ENCODE measurements around the gene GYG2.
"Not testable (repeated sequence)": the region's sequence is repeated elsewhere in the genome, so short reads cannot be mapped to it uniquely, and the experiment has no call there.

The GYG2 gene

GRCh38 chrX:2872671-2873277 lies 44.0 kb downstream of the GYG2 start:
- no peak for ATAC-seq

DNA sequence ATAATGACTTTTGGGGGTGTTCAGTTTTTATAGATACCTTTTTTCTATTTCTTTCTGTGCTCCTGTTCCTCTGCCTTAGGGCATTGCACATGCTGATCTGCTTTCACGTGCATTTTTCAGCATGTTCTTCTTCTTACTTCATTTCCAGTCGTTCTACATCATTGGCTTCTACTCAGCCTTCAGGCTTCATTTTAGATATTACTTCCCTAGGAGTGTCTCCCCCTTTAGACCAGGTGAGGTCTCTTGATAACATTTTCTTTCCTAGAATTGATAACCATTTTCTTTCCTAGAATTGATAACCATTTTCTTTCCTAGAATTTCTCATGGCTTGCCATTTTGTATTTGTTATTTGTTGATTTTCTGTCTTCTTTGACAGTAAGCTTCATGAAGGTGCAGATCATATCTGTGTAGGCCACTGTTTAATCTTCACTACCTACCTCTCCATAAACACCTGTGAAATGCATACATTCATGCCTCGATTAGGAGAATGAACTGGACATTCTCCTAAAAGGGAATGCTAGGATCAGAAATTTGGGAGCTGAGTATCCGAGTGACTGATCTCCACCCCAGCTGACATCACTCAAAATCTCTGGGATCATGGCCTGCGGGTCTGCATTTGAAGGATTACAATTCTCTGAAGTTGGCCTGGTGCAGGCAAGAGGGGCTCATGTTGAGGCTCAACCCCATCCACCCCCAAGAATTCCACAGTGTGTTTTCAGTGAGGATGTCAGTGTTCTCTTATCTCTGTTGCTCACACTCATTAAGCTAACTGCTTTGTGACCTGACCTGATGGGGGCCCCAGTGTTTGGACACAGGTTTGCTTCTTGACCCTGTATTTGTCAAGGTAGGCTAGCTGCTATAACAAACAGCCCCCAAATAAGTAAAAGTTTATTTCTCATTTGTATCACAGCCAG lies 45.7 kb downstream of the GYG2 start:
- ATAC-seq: no peak

DNA sequence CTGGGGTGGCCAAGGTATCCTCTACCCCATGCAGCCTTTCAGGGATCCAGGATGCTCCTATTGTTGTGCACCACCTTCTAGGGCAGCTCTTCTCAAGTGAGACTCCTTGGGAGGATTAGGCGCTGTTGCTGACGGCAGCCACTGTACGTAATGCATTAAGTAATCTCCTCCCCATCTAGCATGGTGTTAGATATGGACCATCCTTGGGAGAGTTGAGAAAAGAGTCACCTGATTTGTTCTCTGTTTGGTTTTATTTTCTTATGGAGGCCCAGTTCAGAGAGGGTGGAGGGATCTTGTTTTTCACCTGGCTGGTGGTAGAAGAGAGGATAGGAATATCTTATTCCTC lies 46.4 kb downstream of the GYG2 start:
- no peak for ATAC-seq

GRCh38 chrX:2875798-2876399 lies 47.2 kb downstream of the GYG2 start:
- no peak for ATAC-seq

GRCh38 chrX:2878563-2878962 lies 49.8 kb downstream of the GYG2 start:
- ATAC-seq: no peak

DNA sequence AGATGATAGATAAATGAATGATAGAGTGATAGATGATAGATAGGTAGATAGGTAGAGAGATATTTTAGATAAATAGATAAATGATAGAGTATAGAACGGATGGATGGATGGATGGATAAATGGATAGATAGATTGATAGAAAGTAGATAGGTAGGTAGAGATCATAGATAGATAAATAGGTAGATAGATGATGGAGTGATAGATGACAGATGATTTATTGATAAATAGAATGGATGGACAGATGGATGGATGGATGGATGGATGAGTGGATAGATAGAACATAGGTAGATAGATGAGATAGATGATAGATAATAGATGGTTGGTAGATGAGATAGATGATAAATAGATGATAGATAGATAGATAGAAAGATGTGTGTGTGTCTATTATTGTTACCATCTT lies 50.9 kb downstream of the GYG2 start:
- ATAC-seq: no peak

DNA sequence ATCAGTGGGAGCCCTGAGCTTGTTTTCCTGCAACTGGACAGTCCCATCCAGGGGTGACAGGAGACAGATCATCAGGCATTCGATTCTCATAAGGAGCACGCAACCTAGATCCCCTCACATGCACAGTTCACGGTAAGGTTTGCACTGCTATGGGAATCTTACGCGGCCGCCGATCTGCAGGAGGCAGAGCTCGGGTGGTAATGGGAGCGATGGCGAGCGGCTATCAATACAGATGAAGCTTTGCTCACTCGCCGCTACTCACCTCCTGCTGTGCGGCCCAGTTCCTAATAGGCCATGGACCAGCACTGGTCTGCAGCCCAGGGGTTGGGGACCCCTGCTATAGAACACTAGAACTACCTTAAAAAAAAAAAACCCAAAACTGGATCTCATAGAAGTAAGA lies 55.0 kb downstream of the GYG2 start:
- ATAC-seq: no peak

DNA sequence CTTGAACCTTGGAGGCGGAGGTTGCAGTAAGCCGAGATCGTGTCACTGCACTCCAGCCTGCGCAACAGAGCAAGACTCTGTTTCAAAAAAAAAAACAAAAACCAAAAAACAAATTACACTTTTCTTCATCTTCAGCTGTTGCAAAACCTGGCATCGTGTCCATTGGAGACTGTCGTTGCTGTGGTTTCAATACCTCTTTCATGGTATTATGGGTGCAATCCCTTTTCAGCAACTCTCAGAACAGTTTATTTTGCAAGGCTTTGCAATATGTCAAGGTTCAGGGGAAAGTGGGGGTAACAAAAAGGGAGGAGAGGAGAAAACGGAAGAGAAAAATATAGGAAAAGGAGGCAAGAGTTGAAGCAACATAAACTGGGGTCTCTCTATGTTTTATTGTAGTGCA lies 59.6 kb downstream of the GYG2 start:
- ATAC-seq: no peak

GRCh38 chrX:2889045-2889605 lies 60.4 kb downstream of the GYG2 start:
- no peak for ATAC-seq

GRCh38 chrX:2889706-2890490 lies 61.2 kb downstream of the GYG2 start:
- not testable (repeated sequence) for ATAC-seq

DNA sequence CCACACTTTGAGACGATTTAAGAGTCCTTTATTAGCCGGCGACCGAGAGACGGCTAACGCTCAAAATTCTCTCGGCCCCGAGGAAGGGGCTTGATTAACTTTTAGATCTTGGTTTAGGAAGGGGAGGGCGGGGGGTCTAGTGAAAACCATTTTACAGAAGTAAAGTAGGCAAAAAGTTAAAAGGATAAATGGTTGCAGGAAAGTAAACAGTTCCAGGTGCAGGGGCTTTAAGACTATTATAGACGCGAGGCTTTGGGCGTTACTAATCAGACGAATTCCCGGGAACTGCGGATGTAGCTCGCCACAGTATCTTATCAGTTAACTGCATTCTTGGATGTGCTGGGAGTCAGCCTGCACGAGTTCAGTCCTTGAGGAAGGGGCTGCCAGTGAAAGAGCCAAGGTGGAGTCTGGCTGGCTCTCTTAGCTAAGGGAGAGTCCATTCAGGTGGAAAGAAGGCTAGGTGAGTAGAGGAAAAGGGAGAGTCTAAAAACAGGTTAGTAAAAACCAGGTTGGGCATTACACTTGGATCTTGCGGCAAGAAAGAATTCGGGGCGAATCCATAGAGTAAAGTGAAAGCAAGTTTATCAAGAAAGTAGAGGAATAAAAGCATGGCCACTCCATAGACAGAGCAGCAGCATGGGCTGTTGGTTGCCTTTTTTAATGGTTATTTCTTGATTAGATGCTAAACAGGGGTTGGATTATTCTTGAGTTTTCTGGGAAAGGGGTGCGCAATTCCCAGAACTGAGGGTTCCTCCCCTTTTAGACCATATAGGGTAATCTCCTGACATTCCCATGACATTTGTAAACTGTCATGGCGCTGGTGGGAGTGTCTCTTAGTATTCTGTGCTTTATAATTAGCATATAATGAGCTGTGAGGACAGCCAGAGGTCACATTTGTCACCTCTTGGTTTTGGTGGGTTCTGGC lies 62.1 kb downstream of the GYG2 start:
- not testable (repeated sequence) for ATAC-seq

DNA sequence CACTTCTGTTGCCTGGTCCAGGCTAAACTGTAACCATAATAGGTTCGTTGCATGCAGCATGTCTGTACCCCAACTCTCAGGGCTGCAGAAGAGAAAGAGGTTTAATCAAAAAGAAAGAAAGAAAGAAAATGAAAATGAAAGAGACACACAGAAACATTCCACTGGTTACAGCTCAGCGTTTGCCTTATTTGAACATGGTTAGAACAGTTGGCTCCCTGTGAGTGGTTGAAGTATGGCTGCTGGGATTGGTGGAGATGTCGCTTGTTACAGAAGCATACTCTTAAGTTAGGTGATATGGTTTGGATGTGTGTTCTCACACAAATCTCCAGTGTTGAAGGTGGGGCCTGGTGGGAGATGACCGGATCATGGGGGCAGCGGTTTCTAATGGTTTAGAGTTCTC lies 64.1 kb downstream of the GYG2 start:
- ATAC-seq: no peak

- no peak for ATAC-seq
Measured at GRCh38 chrX:2894885-2895292, 66.2 kb downstream of the GYG2 start.

- ATAC-seq: no peak
Measured at GRCh38 chrX:2897311-2897689, 68.6 kb downstream of the GYG2 start.

GRCh38 chrX:2897690-2898623 lies 69.2 kb downstream of the GYG2 start:
- not testable (repeated sequence) for ATAC-seq

DNA sequence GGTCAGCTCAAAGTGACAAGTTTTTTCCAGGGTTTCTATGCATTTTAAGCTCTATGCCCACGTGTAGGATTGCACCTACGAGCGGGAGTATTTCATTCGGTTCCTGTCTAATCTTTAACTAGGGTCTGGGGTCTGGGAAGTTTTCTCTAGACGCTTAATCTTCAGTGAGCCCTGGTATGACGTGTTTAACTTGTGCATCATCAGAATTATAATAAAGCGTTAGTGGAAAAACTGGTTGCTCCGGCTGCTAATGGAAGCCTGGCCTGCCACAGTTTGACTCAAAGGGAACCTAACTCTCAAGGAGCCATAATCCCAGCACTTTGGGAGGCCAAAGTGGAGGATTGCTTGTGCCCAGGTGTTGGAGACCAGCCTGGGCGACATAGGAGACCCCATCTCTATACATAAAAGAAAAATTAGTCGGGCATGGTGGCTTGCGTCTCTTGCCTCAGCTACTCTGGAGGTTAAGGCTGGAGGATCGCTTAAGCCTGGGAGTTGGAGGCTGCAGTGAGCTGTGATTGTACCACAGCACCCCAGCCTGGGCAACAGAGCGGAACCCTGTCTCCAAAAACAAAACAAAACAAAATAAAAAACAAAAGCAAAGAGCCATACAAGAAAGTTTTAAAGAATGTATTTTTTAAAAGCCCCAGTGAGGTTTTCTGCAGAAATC lies 70.2 kb downstream of the GYG2 start:
- no peak for ATAC-seq

- ATAC-seq: no peak
Measured at GRCh38 chrX:2901367-2902036, 72.8 kb downstream of the GYG2 start.

GRCh38 chrX:2902841-2903240 lies 74.1 kb downstream of the GYG2 start:
- ATAC-seq: no peak

- ATAC-seq: no peak
Measured at GRCh38 chrX:2903366-2903765, 74.6 kb downstream of the GYG2 start.

Measured in activated CD4-positive, CD25-positive, alpha-beta regulatory T cell treated with anti-CD3 and anti-CD28 coated beads, Interleukin-2, amount 50 U/mL, for 24 hours (primary cell).